Transverse colon (tissue), 4 donors: Measurements from ENCODE around the gene ARHGAP6. TPM values are rescaled to one million over a fixed set of nuclear protein-coding genes. Genes with fewer than 3 reads are reported as not detected.
"Not testable (repeated sequence)": the region's sequence is repeated elsewhere in the genome, so short reads cannot be mapped to it uniquely, and the experiment has no call there.

Experiments used
- DNase-seq: peaks from one replicate; pipeline ENCODE4 v3.0.0-alpha.2; 2019
- H3K27ac ChIP-seq, 4 donors: fragments of 200-600 bp; sonication (generic); 2 replicates each; pipeline ENCODE4 v1.5.1; 2016 to 2018; ENCODE audit warnings: inconsistent platforms in 4 of 4
- H3K27me3 ChIP-seq: fragments of 200-600 bp; sonication (generic); 2 replicates; pipeline ENCODE4 v1.5.1; 2017; ENCODE audit warnings: inconsistent platforms
- H3K36me3 ChIP-seq, 4 donors: fragments of 200-600 bp; sonication (generic); 2 replicates each; pipeline ENCODE4 v1.5.1; 2017 to 2019; ENCODE audit warnings: inconsistent platforms in 4 of 4
- H3K4me1 ChIP-seq, 4 donors: fragments of 200-600 bp; sonication (generic); 2 replicates each; pipeline ENCODE4 v1.5.1; 2017 to 2020; ENCODE audit warnings: inconsistent platforms in 4 of 4
- H3K4me3 ChIP-seq, 4 donors: fragments of 200-600 bp; sonication (generic); 1 replicate in 1 of 4; 2 replicates in 3 of 4; pipeline versions ENCODE4 v1.5.1 to v1.6.1; 2017 to 2019; ENCODE audit warnings: inconsistent platforms in 4 of 4
- H3K9me3 ChIP-seq, 2 donors: fragments of 200-600 bp; sonication (generic); 2 replicates each; pipeline ENCODE4 v1.5.1; 2017 to 2019; ENCODE audit warnings: inconsistent platforms in 2 of 2
- CTCF ChIP-seq, 5 experiments: fragments of 200-600 bp in 3 of 5; fragments of 450-650 bp in 2 of 5; sonication (generic) in 3 of 5; IDR thresholded peaks; 1 replicate in 2 of 5; 2 replicates in 3 of 5; pipeline ENCODE4 v1.5.1; 2016 to 2017; ENCODE audit warnings: antibody characterized with exemption in 5 of 5, inconsistent platforms in 3 of 5, mild to moderate bottlenecking in 2 of 5, moderate library complexity in 1 of 5
- EP300 ChIP-seq: sonication (generic); formaldehyde crosslinking; IDR thresholded peaks from one replicate; pipeline ENCODE4 v1.6.1; 2017; ENCODE audit warnings: antibody characterized with exemption, low read depth
- POLR2A ChIP-seq: fragments of 450-650 bp; IDR thresholded peaks from one replicate; pipeline ENCODE4 v1.6.1; 2016; ENCODE audit warnings: antibody characterized with exemption, mild to moderate bottlenecking, moderate library complexity
- POLR2AphosphoS5 ChIP-seq, 3 donors: sonication (generic); formaldehyde crosslinking; IDR thresholded peaks; one replicate each; pipeline ENCODE4 v1.6.1; 2016; ENCODE audit warnings: antibody characterized with exemption in 3 of 3
- WGBS, 2 donors: methylation state at CpG; one replicate each; pipeline ENCODE4 v1.1.5; 2018; ENCODE audit warnings: low coverage in 1 of 2; 5-methylcytosine and 5-hydroxymethylcytosine counted together
- in situ Hi-C, 4 donors: fragments of 200-750 bp; cut with MboI; loops; one replicate each; pipeline versions ENCODE4 v1.15.0 to v1.15.1; 2017; ENCODE audit warnings: low sequenced_read_pairs in 3 of 4, low pct_ligation_motif_present in 1 of 4, low pct_unique_long_range_greater_than_20kb in 1 of 4
- intact Hi-C: fragments of 100-400 bp; cut with DNase I; formaldehyde crosslinking; loops from one replicate; pipeline ENCODE4 v1.15.1; 2023; ENCODE audit warnings: low total_unique reads
- total RNA-seq, 4 donors: library from RNA; depleted of rRNA; stranded (reverse); fragments of >200 nt; gene quantifications; one replicate each; pipeline ENCODE4 v1.1.0, GENCODE V29; 2016

The ARHGAP6 gene
- total RNA-seq, 4 donors from 2014 or later, result 5.0 to 12.4 (median 9.0) TPM

- H3K4me3 ChIP-seq, result no peak overlapping the region
- H3K9me3 ChIP-seq, result no peaks in the 10 kb centered on the region
- TF ChIP-seq EP300 (no peak), POLR2A (no peak), CTCF (IDR thresholded peaks at IDR 0.05) (no peak), POLR2AphosphoS5 (IDR thresholded peaks at IDR 0.05) (no peak)
- H3K27ac ChIP-seq, result no peak overlapping the region
- 35 to 46% methylated on average over 4 to 5 of the region's 5 CpGs for WGBS, 2 donors
- no peaks in the 10 kb centered on the region for H3K27me3 ChIP-seq
- in situ Hi-C loops (no loop called here), intact Hi-C loops (no loop called here)
- no peak for DNase-seq
- no peaks in the 10 kb centered on the region for H3K4me1 ChIP-seq
- no peaks in the 10 kb centered on the region for H3K36me3 ChIP-seq
Measured at GRCh38 chrX:11499076-11500044, 166.4 kb downstream of the ARHGAP6 start.

GRCh38 chrX:11491375-11491774 lies 174.3 kb downstream of the ARHGAP6 start:
- H3K9me3 ChIP-seq, intact Hi-C loops, H3K27me3 ChIP-seq, H3K36me3 ChIP-seq, H3K4me3 ChIP-seq, H3K4me1 ChIP-seq, H3K27ac ChIP-seq, DNase-seq, in situ Hi-C loops: not testable (repeated sequence)
- 31% methylated on average over 2 of the region's 2 CpGs; no CpG with 5 or more reads in 1 of the 2 donors for WGBS, 2 donors

- no peak for DNase-seq
- TF ChIP-seq POLR2A (no peak), EP300 (no peak), POLR2AphosphoS5 (IDR thresholded peaks at IDR 0.05) (no peak), CTCF (IDR thresholded peaks at IDR 0.05) (no peak)
- 56% methylated on average over 1 of the region's 1 CpG; no CpG with 5 or more reads in 1 of the 2 donors for WGBS, 2 donors
- Histone ChIP-seq H3K27me3 (no peaks in the 10 kb centered on the region), H3K9me3 (no peaks in the 10 kb centered on the region), H3K27ac (no peak overlapping the region), H3K4me1 (no peaks in the 10 kb centered on the region), H3K36me3 (no peaks in the 10 kb centered on the region), H3K4me3 (no peak overlapping the region)
- intact Hi-C loops (no loop called here), in situ Hi-C loops (no loop called here)
Measured at GRCh38 chrX:11484290-11484689, 181.4 kb downstream of the ARHGAP6 start.

GRCh38 chrX:11481035-11481434 lies 184.7 kb downstream of the ARHGAP6 start:
- intact Hi-C loops (no loop called here), in situ Hi-C loops (no loop called here)
- no peak for TF ChIP-seq EP300
- no peak for TF ChIP-seq POLR2A
- no peak for TF ChIP-seq POLR2AphosphoS5 (IDR thresholded peaks at IDR 0.05)
- no peak for TF ChIP-seq CTCF (IDR thresholded peaks at IDR 0.05)
- no peaks in the 10 kb centered on the region for H3K27me3 ChIP-seq
- no peak for DNase-seq
- no peaks in the 10 kb centered on the region for H3K36me3 ChIP-seq
- H3K9me3 ChIP-seq, result no peaks in the 10 kb centered on the region
- H3K27ac ChIP-seq, result no peak overlapping the region
- H3K4me3 ChIP-seq, result no peak overlapping the region
- H3K4me1 ChIP-seq, result no peaks in the 10 kb centered on the region
- 58 to 80% methylated on average over 2 to 3 of the region's 3 CpGs for WGBS, 2 donors
